Measurements from ENCODE around the gene FXYD5. TPM values are rescaled to one million over a fixed set of nuclear protein-coding genes. Genes with fewer than 3 reads are reported as not detected.

FXYD5 gene
- total RNA-seq, 1 experiment from 2014 or later: 123 TPM

GRCh38 chr19:35214766-35215422, 60.4 kb downstream of the FXYD5 start:
- peaks cover 20 to 46% of the 10 kb centered on the region in 2 experiments for H3K4me1 ChIP-seq (ENCODE audit: control insufficient read depth in 1 of 2, insufficient read depth in 2 of 2, low read length in 2 of 2)
- no peaks in the 10 kb centered on the region for H4K20me1 ChIP-seq (ENCODE audit: insufficient read depth)
- BruUV-seq (replicated peaks): no TSS peak
- H3K4me3 ChIP-seq (replicated peaks in 1 of 2; ENCODE audit: low read depth in 1 of 2, low read length in 2 of 2): no peak overlapping the region
- no peak overlapping the region for H3K27ac ChIP-seq (ENCODE audit: low read depth, low read length)
- no peaks in the 10 kb centered on the region for H3K27me3 ChIP-seq (ENCODE audit: insufficient read depth, low read length)
- H3K9me2 ChIP-seq (ENCODE audit: insufficient read depth): no peaks in the 10 kb centered on the region
- H3K4me2 ChIP-seq (ENCODE audit: low read length): peak overlapping the region; percentile 95; the same call in 1 of the 2 replicates
- intact Hi-C loops (cut with micrococcal nuclease): no loop called here
- H3K9me3 ChIP-seq (ENCODE audit: control insufficient read depth in 1 of 2, insufficient read depth in 1 of 2, low read depth in 1 of 2, low read length in 2 of 2): peaks cover 4 to 11% of the 10 kb centered on the region in 2 experiments; a peak in 2 of 4 replicates
- H3K79me2 ChIP-seq (ENCODE audit: insufficient read depth, low read length): no peaks in the 10 kb centered on the region
- TF ChIP-seq CTCF (IDR thresholded peaks at IDR 0.05 in 2 of 3, conservative IDR thresholded peaks at IDR 0.05 in 1 of 3; ENCODE audit: borderline replicate concordance in 1 of 3, insufficient read depth in 1 of 3, low read depth in 2 of 3, low read length in 2 of 3) (no peak), RAD21 (IDR thresholded peaks at IDR 0.05; ENCODE audit: low read depth) (no peak), SIN3A (IDR thresholded peaks at IDR 0.05; ENCODE audit: low read depth) (no peak), ATF3 (IDR thresholded peaks at IDR 0.05) (no peak), POLR2AphosphoS5 (IDR thresholded peaks at IDR 0.05; ENCODE audit: low read depth, low read length) (no peak), MAX (IDR thresholded peaks at IDR 0.05) (no peak; the same call in 1 of the 2 replicates), REST (IDR thresholded peaks at IDR 0.05; ENCODE audit: low read depth) (no peak), ZFX (IDR thresholded peaks at IDR 0.05) (no peak), SP1 (IDR thresholded peaks at IDR 0.05; ENCODE audit: low read depth) (no peak), CBX3 (IDR thresholded peaks at IDR 0.05; ENCODE audit: low read depth) (no peak), EZH2 (IDR thresholded peaks at IDR 0.05) (no peak), POLR2A (IDR thresholded peaks at IDR 0.05; ENCODE audit: borderline replicate concordance, extremely low read depth, insufficient read depth, insufficient read length) (no peak), ZNF274 (IDR thresholded peaks at IDR 0.05; ENCODE audit: low read depth, low read length) (no peak), EZH2phosphoT487 (IDR thresholded peaks at IDR 0.05; ENCODE audit: borderline replicate concordance) (no peak), YY1 (IDR thresholded peaks at IDR 0.05; ENCODE audit: extremely low read depth, insufficient replicate concordance, low read depth, low read length) (no peak), EGR1 (IDR thresholded peaks at IDR 0.05; ENCODE audit: low read depth) (no peak), ZBTB33 (IDR thresholded peaks at IDR 0.05; ENCODE audit: extremely low read depth, insufficient replicate concordance, low read length) (no peak), ELF1 (IDR thresholded peaks at IDR 0.05; ENCODE audit: borderline replicate concordance, low read depth) (no peak), CEBPB (IDR thresholded peaks at IDR 0.05; ENCODE audit: low read depth) (no peak), FOSL1 (IDR thresholded peaks at IDR 0.05; ENCODE audit: low read depth) (no peak)
- POLR2A ChIA-PET: no interaction called here
- no peak overlapping the region for H3K9ac ChIP-seq (ENCODE audit: low read length)
- no peak for ATAC-seq
- H2AFZ ChIP-seq (ENCODE audit: low read depth, low read length, poor library complexity, severe bottlenecking): peak overlapping the region; percentile 14
- H3K36me3 ChIP-seq (ENCODE audit: control insufficient read depth in 1 of 2, insufficient read depth in 2 of 2, low read length in 2 of 2): no peaks in the 10 kb centered on the region
- no peak for DNase-seq (ENCODE audit: low read depth, low spot score)
- RAD21 ChIA-PET (ENCODE audit: low non-redundant PET in 1 of 2, low total read pairs in 2 of 2, uncharacterized antibody in 2 of 2, unreplicated experiment in 2 of 2): interaction anchor here in 1 of 2 experiments (0.7 kb wide), 1 partner anchor 74 kb away, joined by 3 read pairs; no protein-coding TSS in a partner anchor
- CTCF ChIA-PET: no interaction called here
